ENCODE results near the gene TMEM131.

- TF ChIP-seq CTCF (IDR thresholded peaks at IDR 0.05; ENCODE audit: low read depth, low read length): no peak
- no peak for TF ChIP-seq POLR2A (IDR thresholded peaks at IDR 0.05; ENCODE audit: extremely low read depth, insufficient read length)
- TF ChIP-seq MAX (IDR thresholded peaks at IDR 0.05; ENCODE audit: low read depth, low read length): no peak
- TF ChIP-seq MYC (IDR thresholded peaks at IDR 0.05; ENCODE audit: low read depth, low read length): no peak
Measured at GRCh38 chr2:97993926-97994325, 1.8 kb downstream of the TMEM131 start.

Measured in NB4 (cell line).